Colon (tissue), 2 donors: ENCODE results near the gene ZPBP2.

ENCODE experiments used
- FAIRE-seq: peaks from 2 replicates; lab custom pipeline; 2012; peaks lifted over from hg19 to GRCh38; lab: Jason Lieb, UNC
- donor health status: control.
- donor health status: control.

ZPBP2 gene

GRCh38 chr17:39913989-39914388 is 46.0 kb downstream of the ZPBP2 start:
- FAIRE-seq = no peak

GRCh38 chr17:39915559-39915958 is 47.6 kb downstream of the ZPBP2 start:
- no peak for FAIRE-seq

- no peak for FAIRE-seq
These were observed 48.9 kb downstream of the ZPBP2 start for GRCh38 chr17:39916918-39917317.

- FAIRE-seq = no peak
These were observed 51.2 kb downstream of the ZPBP2 start for GRCh38 chr17:39919087-39919683.

GRCh38 chr17:39920218-39921210 is 52.5 kb downstream of the ZPBP2 start:
- no peak for FAIRE-seq

GRCh38 chr17:39921323-39921722 is 53.3 kb downstream of the ZPBP2 start:
- no peak for FAIRE-seq

GRCh38 chr17:39922006-39922405 is 54.0 kb downstream of the ZPBP2 start:
- no peak for FAIRE-seq

GRCh38 chr17:39923230-39923629 is 55.2 kb downstream of the ZPBP2 start:
- FAIRE-seq = no peak

- no peak for FAIRE-seq
These were observed 56.1 kb downstream of the ZPBP2 start for GRCh38 chr17:39923836-39924690.

GRCh38 chr17:39924691-39925055 is 56.7 kb downstream of the ZPBP2 start:
- no peak for FAIRE-seq

- no peak for FAIRE-seq
These were observed 57.5 kb downstream of the ZPBP2 start for GRCh38 chr17:39925282-39926134.

- FAIRE-seq = no peak
These were observed 58.2 kb downstream of the ZPBP2 start for GRCh38 chr17:39926135-39926587.

GRCh38 chr17:39926588-39927100 is 58.6 kb downstream of the ZPBP2 start:
- no peak for FAIRE-seq
